GM12892 (cell line): ENCODE data around the gene SLC6A4.

Experiments
- POLR2A ChIP-seq: IDR thresholded peaks from 2 replicates; pipeline ENCODE4 v1.6.1; 2011; ENCODE audit warnings: low read depth, low read length, control low read depth
- POLR2AphosphoS5 ChIP-seq: IDR thresholded peaks from 2 replicates; pipeline ENCODE4 v1.6.1; 2011; ENCODE audit warnings: low read depth, low read length, control low read depth
- TAF1 ChIP-seq: IDR thresholded peaks from 2 replicates; pipeline ENCODE4 v1.6.1; 2011; ENCODE audit warnings: low read depth, mild to moderate bottlenecking, control low read depth, low read length, borderline replicate concordance

DNA sequence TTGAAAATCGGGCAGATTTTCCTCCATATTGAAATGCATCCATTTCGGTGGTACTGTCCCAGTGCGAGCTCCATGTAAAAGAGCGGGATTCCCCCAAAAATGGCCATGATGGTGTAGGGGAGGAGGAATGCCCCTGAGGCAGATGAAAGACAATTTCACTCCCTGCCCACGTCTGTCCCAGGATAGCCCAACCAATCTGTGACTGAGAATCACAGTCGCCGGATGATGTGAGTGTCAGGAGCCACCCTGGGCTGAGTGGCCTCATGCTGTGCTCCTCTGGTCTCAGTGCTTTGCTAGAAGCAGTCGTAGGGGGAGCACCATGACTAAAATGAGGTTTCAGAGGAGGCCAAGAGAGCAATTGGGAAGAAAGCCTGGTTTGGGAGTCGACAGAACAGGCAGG lies 16.7 kb downstream of the SLC6A4 start:
- TF ChIP-seq TAF1 = no peak
- TF ChIP-seq POLR2A = no peak
- no peak for TF ChIP-seq POLR2AphosphoS5
